GM12872 (cell line): ENCODE data around the gene CLASP2.

Experiments
- CTCF ChIP-seq: IDR thresholded peaks from 3 replicates; pipeline ENCODE4 v1.5.1; 2011; ENCODE audit warnings: low read depth, mild to moderate bottlenecking, low read length, moderate library complexity; ENCODE audit not compliant: insufficient read depth

The CLASP2 gene

GRCh38 chr3:33597257-33597689 lies 120.8 kb downstream of the CLASP2 start:
- no peak for TF ChIP-seq CTCF

GRCh38 chr3:33592999-33593398 lies 125.1 kb downstream of the CLASP2 start:
- no peak for TF ChIP-seq CTCF

- no peak for TF ChIP-seq CTCF
Measured at GRCh38 chr3:33590541-33590940, 127.5 kb downstream of the CLASP2 start.

- no peak for TF ChIP-seq CTCF
Measured at GRCh38 chr3:33586402-33586801, 131.7 kb downstream of the CLASP2 start.

GRCh38 chr3:33582234-33582633 lies 135.8 kb downstream of the CLASP2 start:
- no peak for TF ChIP-seq CTCF

- no peak for TF ChIP-seq CTCF
Measured at GRCh38 chr3:33581666-33582065, 136.4 kb downstream of the CLASP2 start.

- no peak for TF ChIP-seq CTCF
Measured at GRCh38 chr3:33579840-33580239, 138.2 kb downstream of the CLASP2 start.

- no peak for TF ChIP-seq CTCF
Measured at GRCh38 chr3:33579178-33579510, 138.9 kb downstream of the CLASP2 start.
